ENCODE data around the gene HSD11B2. TPM values are rescaled to one million over a fixed set of nuclear protein-coding genes. Genes with fewer than 3 reads are reported as not detected.

HSD11B2 gene
- total RNA-seq, 1 experiment from 2014 or later = 9.7 TPM

GRCh38 chr16:67444259-67445125, 13.6 kb downstream of the HSD11B2 start (continued):
- TF ChIP-seq ZNF274 (IDR thresholded peaks at IDR 0.05; ENCODE audit: low read depth, low read length) = no peak
- TF ChIP-seq SRF (IDR thresholded peaks at IDR 0.05; ENCODE audit: low read depth) = no peak

GRCh38 chr16:67445126-67445426, 14.2 kb downstream of the HSD11B2 start:
- intact Hi-C loops (cut with micrococcal nuclease) = no loop called here
- peaks cover 0 to 3% of the 10 kb centered on the region in 2 experiments; a peak in 1 of 4 replicates for H3K4me1 ChIP-seq (ENCODE audit: control insufficient read depth in 1 of 2, insufficient read depth in 2 of 2, low read length in 2 of 2)
- H3K9ac ChIP-seq (ENCODE audit: low read length) = no peak overlapping the region
- RAD21 ChIA-PET (ENCODE audit: low non-redundant PET in 1 of 2, low total read pairs in 2 of 2, uncharacterized antibody in 2 of 2, unreplicated experiment in 2 of 2) = interaction anchor here (1.1 to 1.3 kb wide), 2 partner anchors 17 to 19 kb away, joined by 5 to 6 read pairs; no protein-coding TSS in a partner anchor
- no peaks in the 10 kb centered on the region for H3K27me3 ChIP-seq (ENCODE audit: insufficient read depth, low read length)
- no peak overlapping the region for H2AFZ ChIP-seq (ENCODE audit: low read depth, low read length, poor library complexity, severe bottlenecking)
- TF ChIP-seq POLR2AphosphoS5 (IDR thresholded peaks at IDR 0.05; ENCODE audit: low read depth, low read length) = no peak
- TF ChIP-seq RAD21 (IDR thresholded peaks at IDR 0.05; ENCODE audit: low read depth) = no peak
- TF ChIP-seq FOSL1 (IDR thresholded peaks at IDR 0.05; ENCODE audit: low read depth) = no peak
- TF ChIP-seq ELF1 (IDR thresholded peaks at IDR 0.05; ENCODE audit: borderline replicate concordance, low read depth) = no peak
- no peak for TF ChIP-seq EZH2phosphoT487 (IDR thresholded peaks at IDR 0.05; ENCODE audit: borderline replicate concordance)
- no peak for TF ChIP-seq POLR2A (IDR thresholded peaks at IDR 0.05; ENCODE audit: borderline replicate concordance, extremely low read depth, insufficient read depth, insufficient read length)
- TF ChIP-seq ZFX (IDR thresholded peaks at IDR 0.05) = no peak
- no peak for TF ChIP-seq SIN3A (IDR thresholded peaks at IDR 0.05; ENCODE audit: low read depth)
- TF ChIP-seq CBX3 (IDR thresholded peaks at IDR 0.05; ENCODE audit: low read depth) = no peak
- no peak for TF ChIP-seq ZNF274 (IDR thresholded peaks at IDR 0.05; ENCODE audit: low read depth, low read length)
- no peak for TF ChIP-seq EGR1 (IDR thresholded peaks at IDR 0.05; ENCODE audit: low read depth)
- no peak for TF ChIP-seq TCF7L2 (IDR thresholded peaks at IDR 0.05; ENCODE audit: borderline replicate concordance, extremely low read depth, insufficient read depth, insufficient read length)
- TF ChIP-seq REST (IDR thresholded peaks at IDR 0.05; ENCODE audit: low read depth) = no peak
- TF ChIP-seq, protein P1, sequence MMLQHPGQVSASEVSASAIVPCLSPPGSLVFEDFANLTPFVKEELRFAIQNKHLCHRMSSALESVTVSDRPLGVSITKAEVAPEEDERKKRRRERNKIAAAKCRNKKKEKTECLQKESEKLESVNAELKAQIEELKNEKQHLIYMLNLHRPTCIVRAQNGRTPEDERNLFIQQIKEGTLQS (IDR thresholded peaks at IDR 0.05) = no peak
- H3K79me2 ChIP-seq (ENCODE audit: insufficient read depth, low read length) = no peaks in the 10 kb centered on the region
- DNase-seq (ENCODE audit: low read depth, low spot score) (no peak), ATAC-seq (no peak)
- no peak overlapping the region for H3K4me3 ChIP-seq (replicated peaks in 1 of 2; ENCODE audit: low read depth in 1 of 2, low read length in 2 of 2)
- H3K4me2 ChIP-seq (ENCODE audit: low read length) = no peak overlapping the region
- no TSS peak for BruUV-seq (replicated peaks)
- H3K9me2 ChIP-seq (ENCODE audit: insufficient read depth) = no peaks in the 10 kb centered on the region
- POLR2A ChIA-PET = no interaction called here
- no peaks in the 10 kb centered on the region; a peak in 1 of 4 replicates for H3K36me3 ChIP-seq (ENCODE audit: control insufficient read depth in 1 of 2, insufficient read depth in 2 of 2, low read length in 2 of 2)
- H3K27ac ChIP-seq (ENCODE audit: low read depth, low read length) = no peak overlapping the region
- no peaks in the 10 kb centered on the region for H4K20me1 ChIP-seq (ENCODE audit: insufficient read depth)
- H3K9me3 ChIP-seq (ENCODE audit: control insufficient read depth in 1 of 2, insufficient read depth in 1 of 2, low read depth in 1 of 2, low read length in 2 of 2) = no peaks in the 10 kb centered on the region
- CTCF ChIA-PET = no interaction called here

All from HCT116 (cell line).